A673 (cell line): ENCODE data around the gene FHIT.

Experiments
- EZH2 ChIP-seq: fragments of 200-600 bp; sonication (generic); IDR thresholded peaks from 2 replicates; pipeline ENCODE4 v1.6.1; 2017; ENCODE audit warnings: borderline replicate concordance, low read depth, mild to moderate bottlenecking, mixed read lengths, antibody characterized with exemption, low read length; ENCODE audit not compliant: poor library complexity, severe bottlenecking
- TF ChIP-seq, protein P1 (sequence below): fragments of 300-800, 200-600 bp; sonication (generic); conservative IDR thresholded peaks from 2 replicates; pipeline ENCODE4 v1.5.1; 2017; ENCODE audit warnings: low read depth, mild to moderate bottlenecking, antibody characterized with exemption, low read length, moderate library complexity, mixed read lengths

DNA sequence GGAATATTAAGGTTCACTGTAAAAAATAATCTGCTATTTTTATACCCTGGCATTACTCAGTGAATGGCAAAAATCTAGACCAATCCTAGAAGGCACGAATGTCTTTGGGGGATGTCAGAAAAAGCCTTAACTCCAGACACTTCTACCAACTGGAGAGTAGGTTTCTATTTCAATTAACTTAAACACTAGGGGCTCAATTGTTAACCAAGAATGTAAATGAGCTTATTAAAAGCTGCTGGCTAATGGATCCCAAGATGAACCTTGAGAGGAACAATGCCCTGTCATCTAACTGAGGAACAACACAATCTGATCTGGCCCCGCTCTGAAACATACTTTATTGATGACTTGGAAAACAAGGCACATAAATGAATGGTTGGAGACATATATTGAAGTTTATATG is 701.4 kb downstream of the FHIT start:
- TF ChIP-seq EZH2, result no peak
- TF ChIP-seq, protein P1, sequence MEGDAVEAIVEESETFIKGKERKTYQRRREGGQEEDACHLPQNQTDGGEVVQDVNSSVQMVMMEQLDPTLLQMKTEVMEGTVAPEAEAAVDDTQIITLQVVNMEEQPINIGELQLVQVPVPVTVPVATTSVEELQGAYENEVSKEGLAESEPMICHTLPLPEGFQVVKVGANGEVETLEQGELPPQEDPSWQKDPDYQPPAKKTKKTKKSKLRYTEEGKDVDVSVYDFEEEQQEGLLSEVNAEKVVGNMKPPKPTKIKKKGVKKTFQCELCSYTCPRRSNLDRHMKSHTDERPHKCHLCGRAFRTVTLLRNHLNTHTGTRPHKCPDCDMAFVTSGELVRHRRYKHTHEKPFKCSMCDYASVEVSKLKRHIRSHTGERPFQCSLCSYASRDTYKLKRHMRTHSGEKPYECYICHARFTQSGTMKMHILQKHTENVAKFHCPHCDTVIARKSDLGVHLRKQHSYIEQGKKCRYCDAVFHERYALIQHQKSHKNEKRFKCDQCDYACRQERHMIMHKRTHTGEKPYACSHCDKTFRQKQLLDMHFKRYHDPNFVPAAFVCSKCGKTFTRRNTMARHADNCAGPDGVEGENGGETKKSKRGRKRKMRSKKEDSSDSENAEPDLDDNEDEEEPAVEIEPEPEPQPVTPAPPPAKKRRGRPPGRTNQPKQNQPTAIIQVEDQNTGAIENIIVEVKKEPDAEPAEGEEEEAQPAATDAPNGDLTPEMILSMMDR, result no peak
